ENCODE data around the gene EPHB2. TPM values are rescaled to one million over a fixed set of nuclear protein-coding genes. Genes with fewer than 3 reads are reported as not detected.
"Not testable (repeated sequence)": the region's sequence is repeated elsewhere in the genome, so short reads cannot be mapped to it uniquely, and the experiment has no call there.

Gene EPHB2
- total RNA-seq, 1 donor from 2014 or later, result 10.7 TPM

DNA sequence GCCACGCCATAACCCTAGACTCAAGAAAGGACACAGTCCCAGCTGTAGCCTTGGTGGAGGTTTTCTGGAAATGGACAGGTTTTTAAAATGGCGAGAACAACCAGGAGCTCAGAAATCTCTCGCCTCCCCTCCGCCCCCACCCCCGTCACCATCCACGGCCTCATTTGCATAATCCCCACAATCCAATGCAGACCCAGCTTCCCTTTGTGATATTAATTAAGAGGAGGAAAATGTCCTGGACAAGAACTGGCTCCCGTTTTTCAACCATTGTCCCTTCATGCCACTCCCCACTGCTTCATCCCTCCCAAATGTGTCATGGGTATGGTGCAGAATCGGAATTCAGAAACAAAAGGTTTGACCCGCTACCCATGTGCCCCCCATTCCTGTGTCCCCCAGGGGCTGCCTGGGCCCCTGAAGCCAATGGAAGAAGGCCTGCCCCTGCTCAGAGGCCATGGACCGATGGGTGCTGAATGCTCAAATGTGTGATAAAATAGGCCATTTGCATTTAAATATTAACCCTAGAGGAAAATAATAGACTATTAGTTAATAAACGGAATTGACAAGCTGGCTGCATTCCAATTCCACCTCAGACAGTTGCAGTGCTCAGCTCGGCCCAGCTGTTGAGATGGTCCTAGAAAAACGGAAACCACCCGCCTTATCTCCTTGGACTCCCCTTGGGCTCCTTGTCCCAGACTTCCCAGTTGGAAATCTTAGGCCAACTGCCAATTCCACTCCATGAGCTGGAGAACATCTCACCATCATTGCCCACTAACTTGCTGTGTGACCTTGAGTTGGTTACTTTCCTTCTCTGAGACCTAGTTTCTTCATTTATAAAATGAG lies 10.7 kb upstream of the EPHB2 start:
- H3K4me1 Mint-ChIP-seq (ENCODE audit: unreplicated experiment), result no peaks in the 10 kb centered on the region
- no peak overlapping the region for H3K27ac Mint-ChIP-seq (ENCODE audit: unreplicated experiment)
- H3K4me3 Mint-ChIP-seq (ENCODE audit: unreplicated experiment), result no peak overlapping the region
- H3K36me3 Mint-ChIP-seq (ENCODE audit: low read depth, unreplicated experiment), result no peaks in the 10 kb centered on the region
- DNase-seq (ENCODE audit: low spot score), result no peak
- H3K9me3 Mint-ChIP-seq (ENCODE audit: unreplicated experiment), result no peaks in the 10 kb centered on the region
- TF ChIP-seq, protein P1, sequence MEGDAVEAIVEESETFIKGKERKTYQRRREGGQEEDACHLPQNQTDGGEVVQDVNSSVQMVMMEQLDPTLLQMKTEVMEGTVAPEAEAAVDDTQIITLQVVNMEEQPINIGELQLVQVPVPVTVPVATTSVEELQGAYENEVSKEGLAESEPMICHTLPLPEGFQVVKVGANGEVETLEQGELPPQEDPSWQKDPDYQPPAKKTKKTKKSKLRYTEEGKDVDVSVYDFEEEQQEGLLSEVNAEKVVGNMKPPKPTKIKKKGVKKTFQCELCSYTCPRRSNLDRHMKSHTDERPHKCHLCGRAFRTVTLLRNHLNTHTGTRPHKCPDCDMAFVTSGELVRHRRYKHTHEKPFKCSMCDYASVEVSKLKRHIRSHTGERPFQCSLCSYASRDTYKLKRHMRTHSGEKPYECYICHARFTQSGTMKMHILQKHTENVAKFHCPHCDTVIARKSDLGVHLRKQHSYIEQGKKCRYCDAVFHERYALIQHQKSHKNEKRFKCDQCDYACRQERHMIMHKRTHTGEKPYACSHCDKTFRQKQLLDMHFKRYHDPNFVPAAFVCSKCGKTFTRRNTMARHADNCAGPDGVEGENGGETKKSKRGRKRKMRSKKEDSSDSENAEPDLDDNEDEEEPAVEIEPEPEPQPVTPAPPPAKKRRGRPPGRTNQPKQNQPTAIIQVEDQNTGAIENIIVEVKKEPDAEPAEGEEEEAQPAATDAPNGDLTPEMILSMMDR (IDR thresholded peaks at IDR 0.05; ENCODE audit: unreplicated experiment), result no peak
- peaks cover 5% of the 10 kb centered on the region for H3K27me3 Mint-ChIP-seq (ENCODE audit: unreplicated experiment)

DNA sequence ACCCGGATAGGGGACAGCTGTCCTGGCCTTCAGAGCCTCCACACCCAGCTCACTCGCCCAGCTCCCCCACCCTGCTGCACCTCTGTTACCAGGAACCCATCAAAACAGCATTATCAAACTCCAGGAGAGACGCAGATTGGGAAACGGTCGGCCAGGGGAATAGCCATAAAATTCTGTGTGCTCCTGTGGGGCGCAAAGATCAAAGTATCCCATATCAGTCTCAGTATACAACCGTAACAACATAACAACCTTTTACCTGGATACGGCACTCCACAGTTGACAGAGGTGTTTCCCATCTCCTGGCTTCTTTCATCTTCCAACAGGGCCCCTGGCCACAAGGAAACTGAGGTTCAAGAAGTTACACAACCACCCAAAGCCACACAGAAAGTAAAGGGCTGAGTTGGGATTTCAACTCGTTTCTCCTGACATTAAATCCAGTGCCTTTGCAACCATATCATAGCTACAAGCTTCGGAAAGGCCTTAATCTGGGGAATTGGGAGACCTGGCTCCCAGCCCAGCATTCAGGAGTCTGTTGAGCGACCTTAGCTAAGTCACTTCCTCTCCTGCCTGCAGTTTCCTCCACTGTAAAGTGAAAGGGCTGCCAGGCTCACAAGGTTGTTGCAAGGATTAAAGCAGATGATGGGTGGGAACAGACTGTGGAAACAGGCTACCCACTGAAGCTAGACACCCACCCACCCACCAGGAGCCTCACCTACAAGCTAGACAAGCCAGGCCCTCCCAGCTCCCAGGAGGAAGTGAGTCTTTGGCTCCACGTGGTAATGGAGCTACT lies 8.1 kb upstream of the EPHB2 start:
- no peak overlapping the region for H3K4me3 Mint-ChIP-seq (ENCODE audit: unreplicated experiment)
- H3K36me3 Mint-ChIP-seq (ENCODE audit: low read depth, unreplicated experiment), result no peaks in the 10 kb centered on the region
- TF ChIP-seq, protein P1 (IDR thresholded peaks at IDR 0.05; ENCODE audit: unreplicated experiment), result no peak
- H3K27me3 Mint-ChIP-seq (ENCODE audit: unreplicated experiment), result peaks cover 4% of the 10 kb centered on the region
- no peaks in the 10 kb centered on the region for H3K4me1 Mint-ChIP-seq (ENCODE audit: unreplicated experiment)
- no peaks in the 10 kb centered on the region for H3K9me3 Mint-ChIP-seq (ENCODE audit: unreplicated experiment)
- no peak overlapping the region for H3K27ac Mint-ChIP-seq (ENCODE audit: unreplicated experiment)
- no peak for DNase-seq (ENCODE audit: low spot score)

DNA sequence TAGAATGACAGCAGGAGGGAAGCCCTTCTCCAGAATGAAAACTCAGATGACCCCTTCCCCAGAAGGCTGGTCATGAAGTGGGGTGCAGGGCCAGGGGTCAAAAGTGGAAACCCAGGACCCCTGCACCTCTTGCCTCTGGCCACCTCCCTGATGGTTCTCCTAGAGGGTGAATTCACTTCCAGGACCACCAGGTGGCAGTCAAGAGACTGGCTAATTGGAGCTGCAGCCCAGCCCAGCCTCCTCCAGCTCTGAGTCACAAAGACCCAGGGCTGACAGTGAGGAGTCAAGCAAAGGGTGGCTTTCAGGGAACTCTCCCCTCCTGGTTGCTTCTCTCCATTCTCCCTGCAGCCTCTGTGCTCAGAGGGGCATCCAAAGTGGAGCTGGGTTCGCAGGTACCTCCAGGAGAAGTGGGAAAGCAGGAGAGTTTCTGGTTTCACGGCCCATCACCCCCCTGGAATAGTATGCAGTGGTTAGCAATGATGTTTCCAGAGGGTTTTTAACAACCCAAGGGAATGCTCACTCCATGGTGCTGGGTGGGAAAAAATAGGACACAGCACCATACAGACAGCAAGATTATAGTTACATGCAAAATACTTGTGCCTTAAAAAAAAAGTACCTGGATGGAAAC lies 6.1 kb upstream of the EPHB2 start:
- H3K9me3 Mint-ChIP-seq (ENCODE audit: unreplicated experiment), result no peaks in the 10 kb centered on the region
- H3K36me3 Mint-ChIP-seq (ENCODE audit: low read depth, unreplicated experiment), result no peaks in the 10 kb centered on the region
- H3K4me1 Mint-ChIP-seq (ENCODE audit: unreplicated experiment), result no peaks in the 10 kb centered on the region
- no peak overlapping the region for H3K27ac Mint-ChIP-seq (ENCODE audit: unreplicated experiment)
- peaks cover 7% of the 10 kb centered on the region for H3K27me3 Mint-ChIP-seq (ENCODE audit: unreplicated experiment)
- DNase-seq (ENCODE audit: low spot score), result peak; percentile 86
- TF ChIP-seq, protein P1 (IDR thresholded peaks at IDR 0.05; ENCODE audit: unreplicated experiment), result peak; percentile 89
- H3K4me3 Mint-ChIP-seq (ENCODE audit: unreplicated experiment), result no peak overlapping the region

DNA sequence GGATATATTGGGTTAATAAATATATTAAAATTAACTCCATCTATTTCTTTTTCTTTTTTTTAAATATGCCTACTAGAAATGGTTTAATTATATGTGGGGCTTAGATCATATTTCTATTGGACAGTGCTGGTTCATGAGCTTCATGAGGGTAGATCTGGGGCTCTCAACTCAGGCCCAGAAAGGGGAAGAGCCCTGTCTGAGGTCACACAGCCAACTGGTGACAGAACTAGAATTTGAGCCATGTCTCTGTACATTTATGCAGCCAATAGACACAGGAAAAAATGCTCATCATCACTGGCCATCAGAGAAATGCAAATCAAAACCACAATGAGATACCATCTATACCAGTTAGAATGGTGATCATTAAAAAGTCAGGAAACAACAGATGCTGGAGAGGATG lies 5.1 kb upstream of the EPHB2 start:
- no peaks in the 10 kb centered on the region for H3K4me1 Mint-ChIP-seq (ENCODE audit: unreplicated experiment)
- DNase-seq (ENCODE audit: low spot score), result no peak
- no peak overlapping the region for H3K4me3 Mint-ChIP-seq (ENCODE audit: unreplicated experiment)
- TF ChIP-seq, protein P1 (IDR thresholded peaks at IDR 0.05; ENCODE audit: unreplicated experiment), result no peak
- H3K9me3 Mint-ChIP-seq (ENCODE audit: unreplicated experiment), result no peaks in the 10 kb centered on the region
- H3K27me3 Mint-ChIP-seq (ENCODE audit: unreplicated experiment), result peaks cover 7% of the 10 kb centered on the region
- H3K27ac Mint-ChIP-seq (ENCODE audit: unreplicated experiment), result no peak overlapping the region
- no peaks in the 10 kb centered on the region for H3K36me3 Mint-ChIP-seq (ENCODE audit: low read depth, unreplicated experiment)

DNA sequence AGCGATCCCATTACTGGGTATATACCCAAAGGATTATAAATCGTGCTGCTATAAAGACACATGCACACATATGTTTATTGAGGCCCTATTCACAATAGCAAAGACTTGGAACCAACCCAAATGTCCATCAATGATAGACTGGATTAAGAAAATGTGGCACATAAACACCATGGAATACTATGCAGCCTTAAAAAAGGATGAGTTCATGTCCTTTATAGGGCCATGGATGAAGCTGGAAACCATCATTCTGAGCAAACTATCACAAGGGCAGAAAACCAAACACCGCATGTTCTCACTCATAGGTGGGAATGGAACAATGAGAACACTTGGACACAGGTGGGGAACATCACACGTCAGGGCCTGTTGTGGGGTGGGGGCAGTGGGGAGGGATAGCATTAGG lies 4.5 kb upstream of the EPHB2 start:
- H3K9me3 Mint-ChIP-seq (ENCODE audit: unreplicated experiment); H3K4me3 Mint-ChIP-seq (ENCODE audit: unreplicated experiment); H3K27ac Mint-ChIP-seq (ENCODE audit: unreplicated experiment); H3K27me3 Mint-ChIP-seq (ENCODE audit: unreplicated experiment); H3K36me3 Mint-ChIP-seq (ENCODE audit: low read depth, unreplicated experiment); H3K4me1 Mint-ChIP-seq (ENCODE audit: unreplicated experiment); DNase-seq (ENCODE audit: low spot score): not testable (repeated sequence)

Measured in endothelial cell (in vitro differentiated cells).